HCT116 (cell line): ENCODE results near the gene HSPA12B. TPM values are rescaled to one million over a fixed set of nuclear protein-coding genes. Genes with fewer than 3 reads are reported as not detected.

Source experiments
- ATAC-seq: fragments of 200-7000 bp; cut with Tn5 transposase; 2 replicates; pipeline ENCODE4 v1.9.1; 2020; ENCODE audit warnings: mild to moderate bottlenecking, moderate library complexity
- BruUV-seq: library from RNA; stranded (reverse); fragments of 400-500 nt; replicated peaks from 2 replicates; lab custom pipeline; 2021; lab: Mats Ljungman, UMichigan
- CTCF ChIA-PET: fragments of 300-600 bp; sonication (Branson Sonifier 250); formaldehyde crosslinking; loops from one replicate; lab custom pipeline; 2021; ENCODE audit warnings: antibody characterized with exemption; lab: Charles Lee
- POLR2A ChIA-PET: fragments of 300-600, 350-600 bp; sonication (Branson Sonifier 250); formaldehyde crosslinking; loops from one replicate; lab custom pipeline; 2021; ENCODE audit warnings: antibody characterized with exemption; lab: Charles Lee
- RAD21 ChIA-PET, 2 experiments: fragments of 300-600 bp; sonication (Branson Sonifier 250); formaldehyde crosslinking; loops; one replicate each; lab custom pipeline; 2023; ENCODE audit warnings: low total read pairs in 2 of 2; ENCODE audit not compliant: uncharacterized antibody in 2 of 2, unreplicated experiment in 2 of 2, low non-redundant PET in 1 of 2; lab: Charles Lee
- DNase-seq: peaks from one replicate; pipeline ENCODE4 v3.0.0-alpha.2; 2010; ENCODE audit warnings: low read depth, low spot score
- H2AFZ ChIP-seq: fragments of 200-600 bp; shearing (Covaris generic), sonication (generic); 2 replicates; pipeline ENCODE4 v1.6.1; 2017; ENCODE audit warnings: low read depth, mixed run types, mixed read lengths, antibody characterized with exemption, low read length; ENCODE audit not compliant: poor library complexity, severe bottlenecking
- H3K27ac ChIP-seq: 2 replicates; pipeline ENCODE4 v1.5.1; 2012; ENCODE audit warnings: low read depth, low read length
- H3K27me3 ChIP-seq: fragments of 200-600 bp; sonication (generic); 2 replicates; pipeline ENCODE4 v1.6.1; 2016; ENCODE audit warnings: mixed run types, low read length, mixed read lengths; ENCODE audit not compliant: insufficient read depth
- H3K36me3 ChIP-seq, 2 experiments: fragments of 200-500 bp in 1 of 2; fragments of 200-600 bp in 1 of 2; sonication (Bioruptor generic) in 1 of 2; sonication (generic) in 1 of 2; 2 replicates each; pipeline versions ENCODE4 v1.5.1 to v1.6.1; 2014 to 2016; ENCODE audit warnings: low read length in 2 of 2, inconsistent platforms in 1 of 2, mixed read lengths in 1 of 2, mixed run types in 1 of 2; ENCODE audit not compliant: insufficient read depth in 2 of 2, control insufficient read depth in 1 of 2
- H3K4me1 ChIP-seq, 2 experiments: fragments of 200-600 bp in 1 of 2; sonication (generic) in 1 of 2; 2 replicates each; pipeline versions ENCODE4 v1.5.1 to v1.6.1; 2012 to 2017; ENCODE audit warnings: low read length in 2 of 2, inconsistent platforms in 1 of 2, mild to moderate bottlenecking in 1 of 2, mixed read lengths in 1 of 2, mixed run types in 1 of 2, moderate library complexity in 1 of 2; ENCODE audit not compliant: insufficient read depth in 2 of 2, control insufficient read depth in 1 of 2
- H3K4me2 ChIP-seq: fragments of 200-600 bp; sonication (generic); 2 replicates; pipeline ENCODE4 v1.6.1; 2017; ENCODE audit warnings: mixed run types, low read length, mixed read lengths
- H3K4me3 ChIP-seq, 2 experiments: fragments of 200-600 bp in 1 of 2; sonication (generic) in 1 of 2; replicated peaks in 1 of 2; 2 replicates each; pipeline ENCODE4 v1.5.1; 2011 to 2016; ENCODE audit warnings: low read length in 2 of 2, control low read depth in 1 of 2, low read depth in 1 of 2, mild to moderate bottlenecking in 1 of 2, mixed read lengths in 1 of 2, mixed run types in 1 of 2
- H3K79me2 ChIP-seq: fragments of 200-600 bp; sonication (generic); 2 replicates; pipeline ENCODE4 v1.6.1; 2017; ENCODE audit warnings: mild to moderate bottlenecking, mixed run types, low read length, moderate library complexity, mixed read lengths; ENCODE audit not compliant: insufficient read depth
- H3K9ac ChIP-seq: fragments of 200-600 bp; sonication (generic); 2 replicates; pipeline ENCODE4 v1.6.1; 2016; ENCODE audit warnings: low read length, mixed read lengths
- H3K9me2 ChIP-seq: fragments of 200-600 bp; sonication (generic), shearing (Covaris generic); 2 replicates; pipeline ENCODE4 v1.6.1; 2017; ENCODE audit warnings: mixed run types, mild to moderate bottlenecking, moderate library complexity; ENCODE audit not compliant: insufficient read depth
- H3K9me3 ChIP-seq, 2 experiments: fragments of 200-500 bp in 1 of 2; fragments of 200-600 bp in 1 of 2; sonication (Bioruptor generic) in 1 of 2; sonication (generic) in 1 of 2; 2 replicates each; pipeline ENCODE4 v1.6.1; 2014 to 2017; ENCODE audit warnings: low read length in 2 of 2, mixed read lengths in 2 of 2, inconsistent platforms in 1 of 2, low read depth in 1 of 2, mild to moderate bottlenecking in 1 of 2, mixed run types in 1 of 2, moderate library complexity in 1 of 2; ENCODE audit not compliant: control insufficient read depth in 1 of 2, insufficient read depth in 1 of 2
- H4K20me1 ChIP-seq: fragments of 200-600 bp; sonication (generic), shearing (Covaris generic); 2 replicates; pipeline ENCODE4 v1.6.1; 2017; ENCODE audit warnings: mixed run types, mild to moderate bottlenecking, moderate library complexity; ENCODE audit not compliant: insufficient read depth
- CBX3 ChIP-seq: IDR thresholded peaks from 2 replicates; pipeline ENCODE4 v1.6.1; 2012; ENCODE audit warnings: low read depth
- CEBPB ChIP-seq: IDR thresholded peaks from 2 replicates; pipeline ENCODE4 v1.6.1; 2012; ENCODE audit warnings: low read depth
- JUND ChIP-seq: IDR thresholded peaks from 2 replicates; pipeline ENCODE4 v1.6.1; 2012
- MAX ChIP-seq: IDR thresholded peaks from 2 replicates; pipeline ENCODE4 v1.6.1; 2012
- POLR2AphosphoS5 ChIP-seq: IDR thresholded peaks from 2 replicates; pipeline ENCODE4 v1.6.1; 2011; ENCODE audit warnings: mild to moderate bottlenecking, low read depth, low read length, moderate library complexity
- RAD21 ChIP-seq: IDR thresholded peaks from 2 replicates; pipeline ENCODE4 v1.6.1; 2012; ENCODE audit warnings: low read depth, mild to moderate bottlenecking
- SIN3A ChIP-seq: IDR thresholded peaks from 2 replicates; pipeline ENCODE4 v1.6.1; 2012; ENCODE audit warnings: low read depth
- TCF7L2 ChIP-seq: IDR thresholded peaks from 2 replicates; pipeline ENCODE4 v1.7.0; 2011; ENCODE audit warnings: borderline replicate concordance, inconsistent platforms; ENCODE audit not compliant: insufficient read depth, insufficient read length; ENCODE audit errors: extremely low read depth
- YY1 ChIP-seq: IDR thresholded peaks from 2 replicates; pipeline ENCODE4 v1.6.1; 2011; ENCODE audit warnings: low read length, low read depth, moderate library complexity, mild to moderate bottlenecking; ENCODE audit not compliant: insufficient replicate concordance; ENCODE audit errors: extremely low read depth
- ZBTB33 ChIP-seq: IDR thresholded peaks from 2 replicates; pipeline ENCODE4 v1.6.1; 2011; ENCODE audit warnings: mild to moderate bottlenecking, low read length, moderate library complexity; ENCODE audit not compliant: insufficient replicate concordance; ENCODE audit errors: extremely low read depth
- ZNF274 ChIP-seq: fragments of 200-500 bp; sonication (Bioruptor generic); IDR thresholded peaks from 2 replicates; pipeline ENCODE4 v1.6.1; 2014; ENCODE audit warnings: mild to moderate bottlenecking, low read depth, low read length, inconsistent platforms
- intact Hi-C: fragments of 100-400 bp; cut with micrococcal nuclease; formaldehyde crosslinking; loops from 2 replicates; pipeline ENCODE4 v1.10.0; 2022
- total RNA-seq: library from RNA; stranded (reverse); gene quantifications from one replicate; pipeline ENCODE4 v1.2.1, GENCODE V29; 2021; ENCODE audit not compliant: unreplicated experiment

HSPA12B gene
- total RNA-seq, 1 experiment from 2014 or later: not detected

DNA sequence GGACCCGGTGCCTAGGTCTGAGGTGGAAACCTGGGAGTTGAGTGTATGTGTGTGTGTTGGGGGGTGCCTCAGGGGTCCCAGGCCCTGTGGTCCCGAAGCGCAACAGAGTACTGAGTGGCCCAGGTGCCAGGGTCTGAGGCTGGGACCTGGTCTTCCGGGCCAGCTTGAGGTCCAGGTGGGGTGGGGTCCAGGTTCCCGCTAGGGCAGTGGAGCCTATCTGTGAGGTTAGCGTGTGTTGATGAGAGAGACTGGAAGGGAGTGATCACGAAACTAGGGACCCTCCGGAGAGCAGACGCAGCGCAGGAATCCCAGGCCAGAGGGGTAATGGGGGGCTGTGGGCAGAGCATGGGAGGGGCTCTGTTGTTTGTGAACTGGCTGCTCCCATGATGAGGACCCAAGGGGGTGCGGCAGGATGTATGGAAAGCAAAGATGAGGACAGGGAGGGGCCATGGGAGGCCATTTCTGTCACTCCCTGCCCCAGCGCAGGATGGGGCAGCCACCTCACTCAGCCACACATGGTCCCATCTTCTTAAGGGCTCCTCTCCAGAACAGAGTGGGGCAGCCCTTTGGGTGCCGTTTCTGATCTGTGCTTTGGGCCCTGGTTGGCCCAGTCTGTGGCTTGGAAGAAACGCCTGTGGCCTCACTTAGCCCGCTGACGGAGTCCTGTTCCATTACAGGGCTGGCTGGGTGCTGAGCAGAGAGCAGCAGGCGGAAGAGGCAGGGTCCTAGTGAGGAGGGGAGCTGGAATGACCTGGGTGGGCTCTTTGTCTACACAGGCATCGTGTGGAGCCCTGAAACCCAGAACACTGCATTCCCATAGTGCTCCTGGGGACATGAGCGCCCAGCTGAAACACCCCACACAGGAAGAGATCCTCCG, 872 bp downstream of the HSPA12B start:
- intact Hi-C loops: no loop called here
- RAD21 ChIA-PET: no interaction called here
- no peak overlapping the region for H3K27ac ChIP-seq
- peak overlapping the region; percentile 35; the same call in 1 of the 2 replicates for H3K4me2 ChIP-seq
- no peak overlapping the region for H2AFZ ChIP-seq
- CTCF ChIA-PET: no interaction called here
- H3K79me2 ChIP-seq: no peaks in the 10 kb centered on the region
- ATAC-seq: no peak
- H3K9me2 ChIP-seq: no peaks in the 10 kb centered on the region
- no peaks in the 10 kb centered on the region for H4K20me1 ChIP-seq
- no peak overlapping the region for H3K4me3 ChIP-seq
- no peak for DNase-seq
- no peak overlapping the region for H3K9ac ChIP-seq
- POLR2A ChIA-PET: interaction anchor here (1.0 kb wide), 1 partner anchor 32 kb away, joined by 4 read pairs; no protein-coding TSS in a partner anchor
- no peaks in the 10 kb centered on the region for H3K9me3 ChIP-seq
- no TSS peak for BruUV-seq
- TF ChIP-seq POLR2AphosphoS5 (no peak), RAD21 (no peak), CBX3 (no peak), YY1 (no peak), CEBPB (no peak), TCF7L2 (no peak), MAX (no peak), ZNF274 (no peak), ZBTB33 (no peak), SIN3A (no peak), JUND (no peak)
- no peaks in the 10 kb centered on the region for H3K27me3 ChIP-seq
- H3K36me3 ChIP-seq: no peaks in the 10 kb centered on the region
- H3K4me1 ChIP-seq: peaks cover 7 to 19% of the 10 kb centered on the region in 2 experiments
